ENCODE data around the gene JAK1.

The JAK1 gene

DNA sequence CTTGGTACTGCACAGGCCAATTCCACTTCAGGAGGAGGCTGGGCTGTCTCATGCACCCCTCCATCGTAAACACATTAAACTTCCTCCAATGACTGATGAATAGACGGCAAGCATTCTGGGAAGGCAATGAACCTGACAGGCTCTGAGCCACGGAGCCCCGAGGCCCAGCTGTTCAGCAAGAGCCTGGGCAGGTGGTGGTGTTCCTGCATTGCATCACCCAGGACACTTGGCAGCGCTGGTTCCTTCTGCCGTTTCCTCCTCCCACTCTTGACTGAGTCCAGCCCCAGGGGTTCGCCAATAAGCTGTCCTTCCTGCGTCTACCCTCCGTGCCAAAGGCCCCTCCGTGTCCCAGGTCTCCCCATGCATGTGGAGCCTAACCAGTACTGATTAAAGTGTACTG, 109.8 kb downstream of the JAK1 start:
- Histone ChIP-seq H3K36me3 (peaks cover 53 to 99% (median 83%) of the 10 kb centered on the region in 3 donors), H3K27me3 (no peaks in the 10 kb centered on the region), H3K4me3 (no peak overlapping the region), H3K9me3 (no peaks in the 10 kb centered on the region), H3K27ac (no peak overlapping the region), H3K4me1 (no peaks in the 10 kb centered on the region)
- TF ChIP-seq, protein P1, sequence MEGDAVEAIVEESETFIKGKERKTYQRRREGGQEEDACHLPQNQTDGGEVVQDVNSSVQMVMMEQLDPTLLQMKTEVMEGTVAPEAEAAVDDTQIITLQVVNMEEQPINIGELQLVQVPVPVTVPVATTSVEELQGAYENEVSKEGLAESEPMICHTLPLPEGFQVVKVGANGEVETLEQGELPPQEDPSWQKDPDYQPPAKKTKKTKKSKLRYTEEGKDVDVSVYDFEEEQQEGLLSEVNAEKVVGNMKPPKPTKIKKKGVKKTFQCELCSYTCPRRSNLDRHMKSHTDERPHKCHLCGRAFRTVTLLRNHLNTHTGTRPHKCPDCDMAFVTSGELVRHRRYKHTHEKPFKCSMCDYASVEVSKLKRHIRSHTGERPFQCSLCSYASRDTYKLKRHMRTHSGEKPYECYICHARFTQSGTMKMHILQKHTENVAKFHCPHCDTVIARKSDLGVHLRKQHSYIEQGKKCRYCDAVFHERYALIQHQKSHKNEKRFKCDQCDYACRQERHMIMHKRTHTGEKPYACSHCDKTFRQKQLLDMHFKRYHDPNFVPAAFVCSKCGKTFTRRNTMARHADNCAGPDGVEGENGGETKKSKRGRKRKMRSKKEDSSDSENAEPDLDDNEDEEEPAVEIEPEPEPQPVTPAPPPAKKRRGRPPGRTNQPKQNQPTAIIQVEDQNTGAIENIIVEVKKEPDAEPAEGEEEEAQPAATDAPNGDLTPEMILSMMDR (IDR thresholded peaks at IDR 0.05): no peak
- no peak for DNase-seq
- intact Hi-C loops (cut with DNase I; ENCODE audit: low total_unique reads): no loop called here

DNA sequence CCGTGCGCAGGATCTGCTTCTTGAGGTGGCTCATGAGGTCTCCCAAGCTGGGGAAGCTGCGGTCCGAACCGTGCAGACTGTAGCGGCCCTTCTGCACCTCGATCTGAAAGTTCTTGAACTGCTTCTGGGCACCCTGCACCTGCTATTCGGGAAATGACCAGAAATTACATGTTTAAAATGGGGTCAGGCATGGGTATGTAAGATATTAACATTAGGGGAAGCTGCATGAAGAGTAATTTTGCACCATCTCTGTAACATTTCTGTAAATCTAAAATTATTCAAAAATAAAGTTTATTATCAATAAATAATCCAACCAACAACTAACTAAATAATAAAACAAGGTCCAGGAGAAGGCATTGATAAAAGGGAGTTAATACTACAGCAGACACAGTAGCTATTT, 110.8 kb downstream of the JAK1 start:
- TF ChIP-seq, protein P1 (IDR thresholded peaks at IDR 0.05): no peak
- Histone ChIP-seq H3K4me3 (no peak overlapping the region), H3K27ac (no peak overlapping the region), H3K4me1 (no peaks in the 10 kb centered on the region), H3K27me3 (no peaks in the 10 kb centered on the region), H3K9me3 (no peaks in the 10 kb centered on the region), H3K36me3 (peaks cover 57 to 100% (median 89%) of the 10 kb centered on the region in 3 donors)
- intact Hi-C loops (cut with DNase I; ENCODE audit: low total_unique reads): no loop called here
- DNase-seq: no peak

DNA sequence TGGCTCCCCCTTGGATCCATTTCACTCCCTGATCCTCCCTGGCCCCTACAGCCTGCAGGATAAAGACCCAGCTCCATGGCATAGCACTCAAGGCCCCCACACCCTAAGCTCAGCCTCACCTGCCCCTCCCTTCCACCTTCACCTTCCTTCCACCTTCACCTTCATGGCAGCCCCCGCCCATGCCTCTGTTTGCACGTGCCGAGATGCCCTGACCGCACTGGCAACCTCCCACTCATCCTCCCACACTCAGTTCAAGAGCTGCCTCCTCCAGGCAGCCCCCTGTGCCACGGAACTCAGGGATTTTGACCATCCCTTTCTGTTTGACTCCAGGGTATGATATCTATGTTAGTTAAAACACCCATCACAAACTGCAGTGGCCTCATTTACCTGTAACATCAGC, 111.7 kb downstream of the JAK1 start:
- H3K9me3 ChIP-seq: no peaks in the 10 kb centered on the region
- TF ChIP-seq, protein P1 (IDR thresholded peaks at IDR 0.05): no peak
- intact Hi-C loops (cut with DNase I; ENCODE audit: low total_unique reads): no loop called here
- H3K36me3 ChIP-seq: peaks cover 60 to 100% (median 93%) of the 10 kb centered on the region in 3 donors
- no peaks in the 10 kb centered on the region for H3K4me1 ChIP-seq
- no peaks in the 10 kb centered on the region for H3K27me3 ChIP-seq
- no peak for DNase-seq
- no peak overlapping the region for H3K27ac ChIP-seq
- no peak overlapping the region for H3K4me3 ChIP-seq

DNA sequence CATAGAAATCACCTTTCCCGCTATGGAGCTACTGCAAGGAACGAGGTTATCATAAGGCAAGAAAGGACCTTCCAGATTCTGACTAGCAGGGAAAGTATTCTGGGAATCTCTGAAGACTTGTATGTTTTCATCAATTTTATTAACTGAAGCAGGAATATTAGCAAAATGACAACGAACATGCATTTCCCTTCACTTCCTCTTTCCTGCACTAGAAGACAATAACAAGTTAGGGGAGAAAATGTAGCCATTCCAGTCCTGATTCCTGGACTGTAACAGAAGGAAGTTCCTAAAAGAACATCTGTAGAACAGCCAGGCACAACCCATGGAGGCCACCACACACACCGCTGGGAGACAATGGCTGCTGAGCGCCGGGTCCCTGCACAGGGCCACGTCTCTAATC, 114.7 kb downstream of the JAK1 start:
- Histone ChIP-seq H3K27me3 (no peaks in the 10 kb centered on the region), H3K4me3 (no peak overlapping the region), H3K4me1 (no peaks in the 10 kb centered on the region), H3K9me3 (no peaks in the 10 kb centered on the region), H3K27ac (no peak overlapping the region), H3K36me3 (peaks cover 49 to 100% (median 91%) of the 10 kb centered on the region in 3 donors)
- TF ChIP-seq, protein P1 (IDR thresholded peaks at IDR 0.05): no peak
- no peak for DNase-seq
- intact Hi-C loops (cut with DNase I; ENCODE audit: low total_unique reads): no loop called here

DNA sequence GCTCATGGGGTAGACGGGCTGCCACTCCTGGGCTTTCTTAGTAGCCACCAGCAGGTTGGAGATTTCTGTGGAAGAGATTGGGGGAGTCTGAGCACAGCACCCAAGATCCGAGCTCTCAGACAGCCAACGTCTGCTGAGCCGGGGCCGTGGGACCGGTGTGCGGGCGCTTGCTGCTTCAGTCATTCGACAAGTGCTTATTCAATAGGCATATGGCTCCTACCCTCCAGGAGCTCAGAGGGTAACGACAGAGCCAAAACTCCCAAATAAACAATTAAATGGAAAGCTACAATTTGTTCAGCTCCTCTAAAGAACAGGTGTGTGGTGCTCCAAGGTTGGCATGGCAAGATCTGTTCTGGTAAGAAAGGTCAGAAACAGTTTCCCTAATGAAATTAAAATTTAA, 115.5 kb downstream of the JAK1 start:
- Histone ChIP-seq H3K36me3 (peaks cover 55 to 100% (median 91%) of the 10 kb centered on the region in 3 donors), H3K4me1 (no peaks in the 10 kb centered on the region)
- no peak for DNase-seq

More for the DNA sequence above, 115.5 kb downstream of the JAK1 start:
- Histone ChIP-seq H3K9me3 (no peaks in the 10 kb centered on the region), H3K27me3 (no peaks in the 10 kb centered on the region), H3K27ac (no peak overlapping the region), H3K4me3 (no peak overlapping the region)
- intact Hi-C loops (cut with DNase I; ENCODE audit: low total_unique reads): no loop called here
- TF ChIP-seq, protein P1 (IDR thresholded peaks at IDR 0.05): no peak

Data from tibial artery (tissue), 4 donors.